ENCODE measurements around the gene PRMT7. TPM values are rescaled to one million over a fixed set of nuclear protein-coding genes. Genes with fewer than 3 reads are reported as not detected.

The PRMT7 gene
- total RNA-seq, 1 experiment from 2014 or later, result 59.3 TPM

DNA sequence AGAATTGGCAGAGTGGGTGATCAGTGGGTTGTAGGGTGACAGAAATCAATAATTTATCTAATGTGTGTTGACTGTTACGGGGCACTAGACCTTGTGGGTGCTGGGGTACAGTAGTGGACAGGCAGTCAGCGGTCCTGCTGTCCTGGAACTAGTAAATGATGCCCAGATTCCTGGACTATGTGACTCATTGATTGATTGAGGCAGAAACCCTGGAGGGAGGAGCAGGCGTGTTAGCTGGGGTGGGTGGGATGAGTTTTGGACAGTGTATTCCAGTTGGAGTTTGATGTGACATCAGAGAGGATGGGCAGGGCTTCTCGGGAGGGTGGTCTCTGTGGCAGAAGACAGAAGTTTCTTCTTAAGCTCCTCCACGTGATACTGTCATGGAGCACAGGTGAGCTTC, 24.4 kb downstream of the PRMT7 start (continued):
- TF ChIP-seq SMAD4 (CRISPR knock-in tag; IDR thresholded peaks at IDR 0.05), result no peak

DNA sequence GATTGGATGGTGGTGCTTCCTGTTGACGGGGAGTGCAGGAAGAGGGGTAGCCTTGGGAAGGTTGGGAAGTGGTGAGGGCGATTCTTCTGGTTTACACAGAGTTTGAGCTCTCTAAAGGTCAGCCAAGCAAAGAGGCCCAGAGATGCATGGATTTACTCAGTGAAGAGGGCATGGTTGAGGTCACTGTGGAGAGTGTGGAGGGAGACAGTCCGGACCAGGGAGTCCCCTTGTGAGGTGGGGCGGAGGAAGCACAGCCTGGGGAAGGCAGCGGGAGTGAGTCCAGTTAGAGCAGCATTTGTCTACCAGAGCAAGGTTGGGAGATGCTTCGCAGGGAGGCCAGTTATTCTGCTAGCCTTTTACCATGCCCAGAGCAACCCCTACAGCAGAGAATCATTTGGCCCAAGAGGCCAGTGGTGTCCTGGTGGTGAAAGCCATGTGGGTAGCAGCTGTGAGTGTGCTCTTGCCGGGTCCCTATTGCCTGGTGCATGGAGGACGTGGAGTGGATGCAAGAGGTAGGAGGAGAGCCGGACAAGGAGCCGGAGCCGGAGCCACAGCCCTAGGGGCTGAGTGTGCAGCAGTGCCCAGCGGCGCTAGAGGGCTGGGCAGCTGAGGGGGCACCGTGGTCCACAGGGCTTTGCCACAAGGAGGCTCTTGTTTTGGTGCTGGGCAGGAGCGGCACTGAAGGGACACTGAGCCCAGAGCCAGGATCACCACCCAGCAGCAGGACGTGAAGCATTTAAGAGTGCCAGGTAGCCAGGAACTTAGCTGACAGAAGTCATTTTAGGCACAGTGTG, 27.7 kb downstream of the PRMT7 start:
- TF ChIP-seq, protein P1, sequence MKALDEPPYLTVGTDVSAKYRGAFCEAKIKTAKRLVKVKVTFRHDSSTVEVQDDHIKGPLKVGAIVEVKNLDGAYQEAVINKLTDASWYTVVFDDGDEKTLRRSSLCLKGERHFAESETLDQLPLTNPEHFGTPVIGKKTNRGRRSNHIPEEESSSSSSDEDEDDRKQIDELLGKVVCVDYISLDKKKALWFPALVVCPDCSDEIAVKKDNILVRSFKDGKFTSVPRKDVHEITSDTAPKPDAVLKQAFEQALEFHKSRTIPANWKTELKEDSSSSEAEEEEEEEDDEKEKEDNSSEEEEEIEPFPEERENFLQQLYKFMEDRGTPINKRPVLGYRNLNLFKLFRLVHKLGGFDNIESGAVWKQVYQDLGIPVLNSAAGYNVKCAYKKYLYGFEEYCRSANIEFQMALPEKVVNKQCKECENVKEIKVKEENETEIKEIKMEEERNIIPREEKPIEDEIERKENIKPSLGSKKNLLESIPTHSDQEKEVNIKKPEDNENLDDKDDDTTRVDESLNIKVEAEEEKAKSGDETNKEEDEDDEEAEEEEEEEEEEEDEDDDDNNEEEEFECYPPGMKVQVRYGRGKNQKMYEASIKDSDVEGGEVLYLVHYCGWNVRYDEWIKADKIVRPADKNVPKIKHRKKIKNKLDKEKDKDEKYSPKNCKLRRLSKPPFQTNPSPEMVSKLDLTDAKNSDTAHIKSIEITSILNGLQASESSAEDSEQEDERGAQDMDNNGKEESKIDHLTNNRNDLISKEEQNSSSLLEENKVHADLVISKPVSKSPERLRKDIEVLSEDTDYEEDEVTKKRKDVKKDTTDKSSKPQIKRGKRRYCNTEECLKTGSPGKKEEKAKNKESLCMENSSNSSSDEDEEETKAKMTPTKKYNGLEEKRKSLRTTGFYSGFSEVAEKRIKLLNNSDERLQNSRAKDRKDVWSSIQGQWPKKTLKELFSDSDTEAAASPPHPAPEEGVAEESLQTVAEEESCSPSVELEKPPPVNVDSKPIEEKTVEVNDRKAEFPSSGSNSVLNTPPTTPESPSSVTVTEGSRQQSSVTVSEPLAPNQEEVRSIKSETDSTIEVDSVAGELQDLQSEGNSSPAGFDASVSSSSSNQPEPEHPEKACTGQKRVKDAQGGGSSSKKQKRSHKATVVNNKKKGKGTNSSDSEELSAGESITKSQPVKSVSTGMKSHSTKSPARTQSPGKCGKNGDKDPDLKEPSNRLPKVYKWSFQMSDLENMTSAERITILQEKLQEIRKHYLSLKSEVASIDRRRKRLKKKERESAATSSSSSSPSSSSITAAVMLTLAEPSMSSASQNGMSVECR (CRISPR knock-in tag; IDR thresholded peaks at IDR 0.05; ENCODE audit: borderline replicate concordance), result no peak
- TF ChIP-seq, protein P2, sequence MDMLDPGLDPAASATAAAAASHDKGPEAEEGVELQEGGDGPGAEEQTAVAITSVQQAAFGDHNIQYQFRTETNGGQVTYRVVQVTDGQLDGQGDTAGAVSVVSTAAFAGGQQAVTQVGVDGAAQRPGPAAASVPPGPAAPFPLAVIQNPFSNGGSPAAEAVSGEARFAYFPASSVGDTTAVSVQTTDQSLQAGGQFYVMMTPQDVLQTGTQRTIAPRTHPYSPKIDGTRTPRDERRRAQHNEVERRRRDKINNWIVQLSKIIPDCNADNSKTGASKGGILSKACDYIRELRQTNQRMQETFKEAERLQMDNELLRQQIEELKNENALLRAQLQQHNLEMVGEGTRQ (CRISPR knock-in tag; IDR thresholded peaks at IDR 0.05), result no peak
- TF ChIP-seq RELA (CRISPR knock-in tag; IDR thresholded peaks at IDR 0.05; ENCODE audit: borderline replicate concordance) (no peak), MYBL2 (CRISPR knock-in tag; IDR thresholded peaks at IDR 0.05) (no peak), NR3C1 (CRISPR knock-in tag; conservative IDR thresholded peaks at IDR 0.05; ENCODE audit: low read depth) (no peak), TCF7 (CRISPR knock-in tag; IDR thresholded peaks at IDR 0.05; ENCODE audit: low read depth) (no peak), FOXP1 (CRISPR knock-in tag; IDR thresholded peaks at IDR 0.05; ENCODE audit: borderline replicate concordance) (no peak), SMAD4 (CRISPR knock-in tag; IDR thresholded peaks at IDR 0.05) (no peak), SOX15 (CRISPR knock-in tag; IDR thresholded peaks at IDR 0.05) (no peak), IRF2 (CRISPR knock-in tag; IDR thresholded peaks at IDR 0.05; ENCODE audit: borderline replicate concordance, low read depth) (no peak)
- TF ChIP-seq, protein P3, sequence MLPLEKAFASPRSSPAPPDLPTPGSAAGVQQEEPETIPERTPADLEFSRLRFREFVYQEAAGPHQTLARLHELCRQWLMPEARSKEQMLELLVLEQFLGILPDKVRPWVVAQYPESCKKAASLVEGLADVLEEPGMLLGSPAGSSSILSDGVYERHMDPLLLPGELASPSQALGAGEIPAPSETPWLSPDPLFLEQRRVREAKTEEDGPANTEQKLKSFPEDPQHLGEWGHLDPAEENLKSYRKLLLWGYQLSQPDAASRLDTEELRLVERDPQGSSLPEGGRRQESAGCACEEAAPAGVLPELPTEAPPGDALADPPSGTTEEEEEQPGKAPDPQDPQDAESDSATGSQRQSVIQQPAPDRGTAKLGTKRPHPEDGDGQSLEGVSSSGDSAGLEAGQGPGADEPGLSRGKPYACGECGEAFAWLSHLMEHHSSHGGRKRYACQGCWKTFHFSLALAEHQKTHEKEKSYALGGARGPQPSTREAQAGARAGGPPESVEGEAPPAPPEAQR (CRISPR knock-in tag; IDR thresholded peaks at IDR 0.05), result no peak
- TF ChIP-seq, protein P4, sequence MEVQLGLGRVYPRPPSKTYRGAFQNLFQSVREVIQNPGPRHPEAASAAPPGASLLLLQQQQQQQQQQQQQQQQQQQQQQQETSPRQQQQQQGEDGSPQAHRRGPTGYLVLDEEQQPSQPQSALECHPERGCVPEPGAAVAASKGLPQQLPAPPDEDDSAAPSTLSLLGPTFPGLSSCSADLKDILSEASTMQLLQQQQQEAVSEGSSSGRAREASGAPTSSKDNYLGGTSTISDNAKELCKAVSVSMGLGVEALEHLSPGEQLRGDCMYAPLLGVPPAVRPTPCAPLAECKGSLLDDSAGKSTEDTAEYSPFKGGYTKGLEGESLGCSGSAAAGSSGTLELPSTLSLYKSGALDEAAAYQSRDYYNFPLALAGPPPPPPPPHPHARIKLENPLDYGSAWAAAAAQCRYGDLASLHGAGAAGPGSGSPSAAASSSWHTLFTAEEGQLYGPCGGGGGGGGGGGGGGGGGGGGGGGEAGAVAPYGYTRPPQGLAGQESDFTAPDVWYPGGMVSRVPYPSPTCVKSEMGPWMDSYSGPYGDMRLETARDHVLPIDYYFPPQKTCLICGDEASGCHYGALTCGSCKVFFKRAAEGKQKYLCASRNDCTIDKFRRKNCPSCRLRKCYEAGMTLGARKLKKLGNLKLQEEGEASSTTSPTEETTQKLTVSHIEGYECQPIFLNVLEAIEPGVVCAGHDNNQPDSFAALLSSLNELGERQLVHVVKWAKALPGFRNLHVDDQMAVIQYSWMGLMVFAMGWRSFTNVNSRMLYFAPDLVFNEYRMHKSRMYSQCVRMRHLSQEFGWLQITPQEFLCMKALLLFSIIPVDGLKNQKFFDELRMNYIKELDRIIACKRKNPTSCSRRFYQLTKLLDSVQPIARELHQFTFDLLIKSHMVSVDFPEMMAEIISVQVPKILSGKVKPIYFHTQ (CRISPR knock-in tag; IDR thresholded peaks at IDR 0.05), result no peak
- TF ChIP-seq, protein P5, sequence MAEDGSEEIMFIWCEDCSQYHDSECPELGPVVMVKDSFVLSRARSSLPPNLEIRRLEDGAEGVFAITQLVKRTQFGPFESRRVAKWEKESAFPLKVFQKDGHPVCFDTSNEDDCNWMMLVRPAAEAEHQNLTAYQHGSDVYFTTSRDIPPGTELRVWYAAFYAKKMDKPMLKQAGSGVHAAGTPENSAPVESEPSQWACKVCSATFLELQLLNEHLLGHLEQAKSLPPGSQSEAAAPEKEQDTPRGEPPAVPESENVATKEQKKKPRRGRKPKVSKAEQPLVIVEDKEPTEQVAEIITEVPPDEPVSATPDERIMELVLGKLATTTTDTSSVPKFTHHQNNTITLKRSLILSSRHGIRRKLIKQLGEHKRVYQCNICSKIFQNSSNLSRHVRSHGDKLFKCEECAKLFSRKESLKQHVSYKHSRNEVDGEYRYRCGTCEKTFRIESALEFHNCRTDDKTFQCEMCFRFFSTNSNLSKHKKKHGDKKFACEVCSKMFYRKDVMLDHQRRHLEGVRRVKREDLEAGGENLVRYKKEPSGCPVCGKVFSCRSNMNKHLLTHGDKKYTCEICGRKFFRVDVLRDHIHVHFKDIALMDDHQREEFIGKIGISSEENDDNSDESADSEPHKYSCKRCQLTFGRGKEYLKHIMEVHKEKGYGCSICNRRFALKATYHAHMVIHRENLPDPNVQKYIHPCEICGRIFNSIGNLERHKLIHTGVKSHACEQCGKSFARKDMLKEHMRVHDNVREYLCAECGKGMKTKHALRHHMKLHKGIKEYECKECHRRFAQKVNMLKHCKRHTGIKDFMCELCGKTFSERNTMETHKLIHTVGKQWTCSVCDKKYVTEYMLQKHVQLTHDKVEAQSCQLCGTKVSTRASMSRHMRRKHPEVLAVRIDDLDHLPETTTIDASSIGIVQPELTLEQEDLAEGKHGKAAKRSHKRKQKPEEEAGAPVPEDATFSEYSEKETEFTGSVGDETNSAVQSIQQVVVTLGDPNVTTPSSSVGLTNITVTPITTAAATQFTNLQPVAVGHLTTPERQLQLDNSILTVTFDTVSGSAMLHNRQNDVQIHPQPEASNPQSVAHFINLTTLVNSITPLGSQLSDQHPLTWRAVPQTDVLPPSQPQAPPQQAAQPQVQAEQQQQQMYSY (CRISPR knock-in tag; IDR thresholded peaks at IDR 0.05), result no peak
- TF ChIP-seq, protein P6, sequence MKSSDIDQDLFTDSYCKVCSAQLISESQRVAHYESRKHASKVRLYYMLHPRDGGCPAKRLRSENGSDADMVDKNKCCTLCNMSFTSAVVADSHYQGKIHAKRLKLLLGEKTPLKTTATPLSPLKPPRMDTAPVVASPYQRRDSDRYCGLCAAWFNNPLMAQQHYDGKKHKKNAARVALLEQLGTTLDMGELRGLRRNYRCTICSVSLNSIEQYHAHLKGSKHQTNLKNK (CRISPR knock-in tag; IDR thresholded peaks at IDR 0.05), result no peak
- TF ChIP-seq, protein P7, sequence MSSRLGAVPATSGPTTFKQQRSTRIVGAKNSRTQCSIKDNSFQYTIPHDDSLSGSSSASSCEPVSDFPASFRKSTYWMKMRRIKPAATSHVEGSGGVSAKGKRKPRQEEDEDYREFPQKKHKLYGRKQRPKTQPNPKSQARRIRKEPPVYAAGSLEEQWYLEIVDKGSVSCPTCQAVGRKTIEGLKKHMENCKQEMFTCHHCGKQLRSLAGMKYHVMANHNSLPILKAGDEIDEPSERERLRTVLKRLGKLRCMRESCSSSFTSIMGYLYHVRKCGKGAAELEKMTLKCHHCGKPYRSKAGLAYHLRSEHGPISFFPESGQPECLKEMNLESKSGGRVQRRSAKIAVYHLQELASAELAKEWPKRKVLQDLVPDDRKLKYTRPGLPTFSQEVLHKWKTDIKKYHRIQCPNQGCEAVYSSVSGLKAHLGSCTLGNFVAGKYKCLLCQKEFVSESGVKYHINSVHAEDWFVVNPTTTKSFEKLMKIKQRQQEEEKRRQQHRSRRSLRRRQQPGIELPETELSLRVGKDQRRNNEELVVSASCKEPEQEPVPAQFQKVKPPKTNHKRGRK (CRISPR knock-in tag; IDR thresholded peaks at IDR 0.05; ENCODE audit: borderline replicate concordance), result no peak
- ChIA-PET POLR2A (no interaction called here), CTCF (no interaction called here)
- 0 out of 2 replicates have a peak, but pooled peaks cover 3% of the 10 kb centered on the region for H3K4me1 Mint-ChIP-seq
- peaks cover 49% of the 10 kb centered on the region for H3K36me3 Mint-ChIP-seq
- H3K9me3 Mint-ChIP-seq, result no peaks in the 10 kb centered on the region
- no peak overlapping the region for H3K27ac Mint-ChIP-seq
- ATAC-seq (no peak), DNase-seq (ENCODE audit: low spot score) (no peak)
- no peaks in the 10 kb centered on the region; the same call in 1 of the 2 replicates for H3K27me3 Mint-ChIP-seq (ENCODE audit: low read depth)
- no peak overlapping the region for H3K4me3 Mint-ChIP-seq
